HepG2 (cell line): ENCODE data around the gene NID1. TPM values are rescaled to one million over a fixed set of nuclear protein-coding genes. Genes with fewer than 3 reads are reported as not detected.

ENCODE experiments used
- ATAC-seq: fragments of 200-7000 bp; cut with Tn5 transposase; 3 replicates; pipeline ENCODE4 v1.9.1; 2020; ENCODE audit warnings: mild to moderate bottlenecking, moderate library complexity
- BruUV-seq: library from RNA; stranded (reverse); fragments of 400-500 nt; replicated peaks from 2 replicates; lab custom pipeline; 2021; lab: Mats Ljungman, UMichigan
- CTCF ChIA-PET: fragments of 300-600 bp; formaldehyde crosslinking; extraction: SDS; loops from one replicate; lab custom pipeline; 2021; ENCODE audit warnings: low total read pairs, inconsistent platforms, low intra/inter-chr PET ratio; lab: Yijun Ruan, JAX
- POLR2A ChIA-PET: fragments of 350-600 bp; sonication (Branson Sonifier 250); formaldehyde crosslinking; loops from one replicate; lab custom pipeline; 2020; ENCODE audit warnings: antibody characterized with exemption, inconsistent platforms; lab: Yijun Ruan, JAX
- DNase-seq: peaks from one replicate; pipeline ENCODE4 v3.0.0-alpha.2; 2015; ENCODE audit warnings: low spot score
- FAIRE-seq: peaks from 3 replicates; lab custom pipeline; 2011; peaks lifted over from hg19 to GRCh38; lab: Jason Lieb, UNC
- H2AFZ ChIP-seq: one replicate; pipeline ENCODE4 v1.6.1; 2011; ENCODE audit warnings: low read length, inconsistent platforms
- H3K27ac ChIP-seq: fragments of 300-600 bp; 3 replicates; pipeline ENCODE4 v1.8.0; 2011; ENCODE audit warnings: mixed run types, mild to moderate bottlenecking, mixed read lengths, low read length, inconsistent platforms; ENCODE audit not compliant: insufficient read depth; ENCODE audit errors: extremely low read length
- H3K27me3 ChIP-seq, 2 experiments: fragments of 200-600 bp in 1 of 2; 2 replicates in 1 of 2; 3 replicates in 1 of 2; pipeline versions ENCODE4 v1.6.0 to v1.8.0; 2011; ENCODE audit warnings: low read length in 2 of 2, mild to moderate bottlenecking in 2 of 2, moderate library complexity in 2 of 2, inconsistent platforms in 1 of 2; ENCODE audit not compliant: insufficient read depth in 2 of 2, control insufficient read depth in 1 of 2
- H3K36me3 ChIP-seq, 2 experiments: fragments of 200-600 bp in 1 of 2; replicated peaks in 1 of 2; 2 replicates in 1 of 2; 3 replicates in 1 of 2; pipeline versions ENCODE4 v1.5.1 to v1.8.0; 2011; ENCODE audit warnings: low read length in 2 of 2, inconsistent platforms in 1 of 2; ENCODE audit not compliant: insufficient read depth in 2 of 2, control insufficient read depth in 1 of 2
- H3K4me1 ChIP-seq: 2 replicates; pipeline ENCODE4 v1.5.1; 2012; ENCODE audit warnings: low read length, inconsistent platforms; ENCODE audit not compliant: insufficient read depth
- H3K4me2 ChIP-seq: 2 replicates; pipeline ENCODE4 v1.6.0; 2011; ENCODE audit warnings: low read depth, low read length, inconsistent platforms
- H3K4me3 ChIP-seq, 3 experiments: fragments of 200-600 bp in 1 of 3; sonication (generic), shearing (Covaris generic) in 1 of 3; replicated peaks in 1 of 3; 2 replicates each; pipeline ENCODE4 v1.5.1; 2011 to 2016; ENCODE audit warnings: low read length in 3 of 3, inconsistent platforms in 2 of 3, low read depth in 2 of 3, mild to moderate bottlenecking in 2 of 3, control low read depth in 1 of 3, mixed read lengths in 1 of 3; ENCODE audit not compliant: insufficient read depth in 1 of 3
- H3K79me2 ChIP-seq: one replicate; pipeline ENCODE4 v1.6.1; 2011; ENCODE audit warnings: low read length, inconsistent platforms; ENCODE audit not compliant: insufficient read depth
- H3K9ac ChIP-seq: 2 replicates; pipeline ENCODE4 v1.6.0; 2011; ENCODE audit warnings: mild to moderate bottlenecking, low read depth, low read length, inconsistent platforms; ENCODE audit not compliant: insufficient read depth
- H3K9me3 ChIP-seq: 2 replicates; pipeline ENCODE4 v1.5.1; 2012; ENCODE audit warnings: mild to moderate bottlenecking, low read length
- H4K20me1 ChIP-seq: 2 replicates; pipeline ENCODE4 v1.6.0; 2011; ENCODE audit warnings: inconsistent platforms, mild to moderate bottlenecking, low read length, moderate library complexity; ENCODE audit not compliant: insufficient read depth
- DMTF1 ChIP-seq: sonication (generic); formaldehyde crosslinking; IDR thresholded peaks from 2 replicates; pipeline ENCODE4 v1.4.0; 2020; ENCODE audit warnings: mild to moderate bottlenecking, missing genetic modification reagents
- DZIP1 ChIP-seq: sonication (generic); formaldehyde crosslinking; IDR thresholded peaks from 2 replicates; pipeline ENCODE4 v1.5.0; 2020; ENCODE audit warnings: mild to moderate bottlenecking, missing genetic modification reagents
- MYNN ChIP-seq: sonication (generic); formaldehyde crosslinking; IDR thresholded peaks from 2 replicates; pipeline ENCODE4 v1.4.0; 2020; ENCODE audit warnings: mild to moderate bottlenecking, low read depth, missing genetic modification reagents
- SKIL ChIP-seq: sonication (generic); formaldehyde crosslinking; IDR thresholded peaks from 2 replicates; pipeline ENCODE4 v1.8.0; 2022; ENCODE audit warnings: missing genetic modification reagents, mild to moderate bottlenecking, moderate library complexity, borderline replicate concordance
- XBP1 ChIP-seq: sonication (generic); formaldehyde crosslinking; IDR thresholded peaks from 2 replicates; pipeline ENCODE4 v1.5.0; 2020; ENCODE audit warnings: missing genetic modification reagents
- ZBTB3 ChIP-seq: sonication (generic); formaldehyde crosslinking; IDR thresholded peaks from 2 replicates; pipeline ENCODE4 v1.4.0; 2020; ENCODE audit warnings: low read depth, mild to moderate bottlenecking, moderate library complexity, missing genetic modification reagents, borderline replicate concordance
- ZBTB8A ChIP-seq: sonication (generic); formaldehyde crosslinking; IDR thresholded peaks from 2 replicates; pipeline ENCODE4 v1.4.0; 2020; ENCODE audit warnings: mild to moderate bottlenecking, low read depth, missing genetic modification reagents, borderline replicate concordance
- ZNF260 ChIP-seq: sonication (generic); formaldehyde crosslinking; IDR thresholded peaks from 2 replicates; pipeline ENCODE4 v1.4.0; 2020; ENCODE audit warnings: missing genetic modification reagents, low read depth, mild to moderate bottlenecking, borderline replicate concordance
- ZNF615 ChIP-seq: sonication (generic); formaldehyde crosslinking; IDR thresholded peaks from 2 replicates; pipeline ENCODE4 v1.5.0; 2020; ENCODE audit warnings: mild to moderate bottlenecking, missing genetic modification reagents, borderline replicate concordance
- ZNF639 ChIP-seq: conservative IDR thresholded peaks from 2 replicates; pipeline ENCODE4 v1.6.1; 2018; ENCODE audit warnings: missing genetic modification reagents
- ZNF660 ChIP-seq: sonication (generic); formaldehyde crosslinking; IDR thresholded peaks from 2 replicates; pipeline ENCODE4 v1.5.1; 2020; ENCODE audit warnings: mild to moderate bottlenecking, low read depth, missing genetic modification reagents, borderline replicate concordance
- WGBS: methylation state at CpG from one replicate; pipeline ENCODE4 v1.1.6; 2017; ENCODE audit warnings: low lambda C conversion rate; 5-methylcytosine and 5-hydroxymethylcytosine counted together
- in situ Hi-C: cut with HindIII; loops from 2 replicates; pipeline ENCODE4 v1.10.0; 2017; ENCODE audit warnings: low pct_unique_long_range_greater_than_20kb; ENCODE audit not compliant: extremely low pct_ligation_motif_present
- intact Hi-C: fragments of 100-400 bp; cut with micrococcal nuclease; formaldehyde crosslinking; loops from one replicate; pipeline ENCODE4 v1.10.0; 2022; ENCODE audit not compliant: unreplicated experiment
- polyA plus RNA-seq, 8 experiments: library from polyadenylated mRNA; depleted of rRNA in 3 of 8; stranded (reverse) in 7 of 8; unstranded in 1 of 8; fragments of >200 nt; fragmentation: Illumina TruSeq in 4 of 8; extraction: Trizol in 4 of 8; gene quantifications; 2 replicates each; pipeline versions ENCODE4 v1.2.1 to v1.2.3, GENCODE V29; 2011 to 2016; ENCODE audit warnings: low read depth in 4 of 8, missing spikeins in 1 of 8, mixed read lengths in 1 of 8; ENCODE audit not compliant: insufficient read depth in 1 of 8
- total RNA-seq, 5 experiments: library from RNA; depleted of rRNA; stranded (reverse); fragments of >200 nt; fragmentation: Illumina TruSeq; extraction: Trizol; gene quantifications; 2 replicates each; pipeline ENCODE4 v1.2.3, GENCODE V29; 2016; ENCODE audit warnings: low read depth in 1 of 5
- TF ChIP-seq, protein P1 (sequence below): sonication (generic); formaldehyde crosslinking; conservative IDR thresholded peaks from 2 replicates; pipeline ENCODE4 v1.4.0; 2020; ENCODE audit warnings: missing genetic modification reagents

NID1 gene
- total and polyA plus RNA-seq, 2 of the 13 experiments (the other 11 are each of a cell fraction or from before 2014, with no cell fraction given): 50.2 to 56.1 TPM

GRCh38 chr1:235968831-235969230 is 96.1 kb downstream of the NID1 start:
- no peaks in the 10 kb centered on the region for H3K36me3 ChIP-seq
- H3K27ac ChIP-seq: no peak overlapping the region
- intact Hi-C loops: no loop called here
- H3K9ac ChIP-seq: no peak overlapping the region
- H3K79me2 ChIP-seq: no peaks in the 10 kb centered on the region
- in situ Hi-C loops: no loop called here
- no peak overlapping the region for H3K4me3 ChIP-seq
- CTCF ChIA-PET: no interaction called here
- no peaks in the 10 kb centered on the region for H4K20me1 ChIP-seq
- WGBS: 53% methylated on average over 5 of the region's 5 CpGs
- no peak overlapping the region for H2AFZ ChIP-seq
- no TSS peak for BruUV-seq
- H3K4me1 ChIP-seq: peaks cover 7% of the 10 kb centered on the region
- H3K27me3 ChIP-seq: no peaks in the 10 kb centered on the region; a peak in 1 of 5 replicates
- no peaks in the 10 kb centered on the region for H3K9me3 ChIP-seq
- FAIRE-seq: no peak
- DNase-seq: no peak
- TF ChIP-seq SKIL (no peak), XBP1 (CRISPR knock-in tag) (no peak), ZBTB3 (no peak), ZNF260 (no peak), ZNF639 (no peak), ZBTB8A (CRISPR knock-in tag) (no peak), DMTF1 (CRISPR knock-in tag) (no peak), ZNF660 (CRISPR knock-in tag) (no peak), MYNN (CRISPR knock-in tag) (no peak), DZIP1 (CRISPR knock-in tag) (no peak), ZNF615 (CRISPR knock-in tag) (no peak)
- TF ChIP-seq, protein P1, sequence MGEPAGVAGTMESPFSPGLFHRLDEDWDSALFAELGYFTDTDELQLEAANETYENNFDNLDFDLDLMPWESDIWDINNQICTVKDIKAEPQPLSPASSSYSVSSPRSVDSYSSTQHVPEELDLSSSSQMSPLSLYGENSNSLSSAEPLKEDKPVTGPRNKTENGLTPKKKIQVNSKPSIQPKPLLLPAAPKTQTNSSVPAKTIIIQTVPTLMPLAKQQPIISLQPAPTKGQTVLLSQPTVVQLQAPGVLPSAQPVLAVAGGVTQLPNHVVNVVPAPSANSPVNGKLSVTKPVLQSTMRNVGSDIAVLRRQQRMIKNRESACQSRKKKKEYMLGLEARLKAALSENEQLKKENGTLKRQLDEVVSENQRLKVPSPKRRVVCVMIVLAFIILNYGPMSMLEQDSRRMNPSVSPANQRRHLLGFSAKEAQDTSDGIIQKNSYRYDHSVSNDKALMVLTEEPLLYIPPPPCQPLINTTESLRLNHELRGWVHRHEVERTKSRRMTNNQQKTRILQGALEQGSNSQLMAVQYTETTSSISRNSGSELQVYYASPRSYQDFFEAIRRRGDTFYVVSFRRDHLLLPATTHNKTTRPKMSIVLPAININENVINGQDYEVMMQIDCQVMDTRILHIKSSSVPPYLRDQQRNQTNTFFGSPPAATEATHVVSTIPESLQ: no peak
- TF ChIP-seq, all 625 proteins: peak for 0
- H3K4me2 ChIP-seq: no peak overlapping the region
- POLR2A ChIA-PET: no interaction called here
- no peak for ATAC-seq
